ENCODE measurements around the gene NANOGP8.

NANOGP8 gene

DNA sequence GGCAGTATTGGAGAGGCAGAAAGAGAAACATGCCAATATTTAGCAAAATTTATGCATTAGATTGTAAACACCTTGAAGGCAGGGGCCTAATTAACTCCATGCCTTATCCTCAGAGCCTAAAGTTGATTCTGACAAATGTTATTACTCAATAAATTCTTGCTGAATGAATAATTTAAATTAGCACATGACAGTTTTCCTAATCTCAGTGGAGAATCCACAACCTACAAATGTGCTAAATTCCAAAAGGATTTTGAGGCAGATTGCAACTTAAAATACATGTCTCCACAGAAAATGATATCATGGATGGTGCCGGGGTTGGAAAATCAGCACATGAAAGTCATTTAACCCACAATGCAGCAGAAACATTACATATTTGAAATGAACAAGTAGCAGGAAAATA lies 41.1 kb upstream of the NANOGP8 start:
- no peaks in the 10 kb centered on the region for H3K36me3 ChIP-seq (ENCODE audit: insufficient read depth)
- H3K9ac ChIP-seq = no peak overlapping the region
- TF ChIP-seq, protein P1, sequence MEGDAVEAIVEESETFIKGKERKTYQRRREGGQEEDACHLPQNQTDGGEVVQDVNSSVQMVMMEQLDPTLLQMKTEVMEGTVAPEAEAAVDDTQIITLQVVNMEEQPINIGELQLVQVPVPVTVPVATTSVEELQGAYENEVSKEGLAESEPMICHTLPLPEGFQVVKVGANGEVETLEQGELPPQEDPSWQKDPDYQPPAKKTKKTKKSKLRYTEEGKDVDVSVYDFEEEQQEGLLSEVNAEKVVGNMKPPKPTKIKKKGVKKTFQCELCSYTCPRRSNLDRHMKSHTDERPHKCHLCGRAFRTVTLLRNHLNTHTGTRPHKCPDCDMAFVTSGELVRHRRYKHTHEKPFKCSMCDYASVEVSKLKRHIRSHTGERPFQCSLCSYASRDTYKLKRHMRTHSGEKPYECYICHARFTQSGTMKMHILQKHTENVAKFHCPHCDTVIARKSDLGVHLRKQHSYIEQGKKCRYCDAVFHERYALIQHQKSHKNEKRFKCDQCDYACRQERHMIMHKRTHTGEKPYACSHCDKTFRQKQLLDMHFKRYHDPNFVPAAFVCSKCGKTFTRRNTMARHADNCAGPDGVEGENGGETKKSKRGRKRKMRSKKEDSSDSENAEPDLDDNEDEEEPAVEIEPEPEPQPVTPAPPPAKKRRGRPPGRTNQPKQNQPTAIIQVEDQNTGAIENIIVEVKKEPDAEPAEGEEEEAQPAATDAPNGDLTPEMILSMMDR (conservative IDR thresholded peaks at IDR 0.05; ENCODE audit: low read depth, low read length) = no peak
- H3K27me3 ChIP-seq (ENCODE audit: insufficient read depth, low read depth) = no peaks in the 10 kb centered on the region
- no peak overlapping the region for H2AFZ ChIP-seq (ENCODE audit: low read depth)
- H3K79me2 ChIP-seq (ENCODE audit: insufficient read depth, low read depth) = no peaks in the 10 kb centered on the region
- no peaks in the 10 kb centered on the region for H4K20me1 ChIP-seq (ENCODE audit: insufficient read depth)
- no peak overlapping the region for H3K4me3 ChIP-seq (IDR thresholded peaks at IDR 0.05; ENCODE audit: insufficient read depth, low read depth, low read length)
- no peaks in the 10 kb centered on the region for H3K4me1 ChIP-seq (ENCODE audit: low read depth, poor library complexity, severe bottlenecking)
- no peak overlapping the region for H3K27ac ChIP-seq
- no peak overlapping the region for H3K4me2 ChIP-seq

DNA sequence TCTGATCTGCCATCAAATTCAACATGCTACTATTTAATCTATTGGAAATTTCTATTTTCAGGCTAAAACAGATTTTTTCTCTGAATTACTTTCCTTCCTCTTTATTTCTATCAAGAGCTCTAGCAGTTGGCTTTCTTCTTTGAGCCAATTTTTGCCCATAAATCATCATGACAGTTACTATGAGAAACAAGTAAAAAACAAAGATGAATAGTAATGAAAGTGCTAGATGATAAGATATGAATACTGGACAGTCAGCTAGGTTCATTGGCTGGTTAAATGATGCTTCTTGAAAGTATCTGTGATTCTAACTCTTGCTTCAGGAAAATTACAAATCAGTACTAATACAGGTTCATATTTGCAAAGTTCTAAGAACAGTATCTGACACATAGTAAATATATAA lies 38.6 kb upstream of the NANOGP8 start:
- H3K4me3 ChIP-seq (IDR thresholded peaks at IDR 0.05; ENCODE audit: insufficient read depth, low read depth, low read length) = no peak overlapping the region
- H3K9ac ChIP-seq = no peak overlapping the region
- no peak overlapping the region for H2AFZ ChIP-seq (ENCODE audit: low read depth)
- H3K36me3 ChIP-seq (ENCODE audit: insufficient read depth) = no peaks in the 10 kb centered on the region
- H3K4me1 ChIP-seq (ENCODE audit: low read depth, poor library complexity, severe bottlenecking) = no peaks in the 10 kb centered on the region
- no peaks in the 10 kb centered on the region for H3K27me3 ChIP-seq (ENCODE audit: insufficient read depth, low read depth)
- TF ChIP-seq, protein P1 (conservative IDR thresholded peaks at IDR 0.05; ENCODE audit: low read depth, low read length) = no peak
- no peak overlapping the region for H3K4me2 ChIP-seq
- H3K27ac ChIP-seq = no peak overlapping the region
- H3K79me2 ChIP-seq (ENCODE audit: insufficient read depth, low read depth) = no peaks in the 10 kb centered on the region
- no peaks in the 10 kb centered on the region for H4K20me1 ChIP-seq (ENCODE audit: insufficient read depth)

DNA sequence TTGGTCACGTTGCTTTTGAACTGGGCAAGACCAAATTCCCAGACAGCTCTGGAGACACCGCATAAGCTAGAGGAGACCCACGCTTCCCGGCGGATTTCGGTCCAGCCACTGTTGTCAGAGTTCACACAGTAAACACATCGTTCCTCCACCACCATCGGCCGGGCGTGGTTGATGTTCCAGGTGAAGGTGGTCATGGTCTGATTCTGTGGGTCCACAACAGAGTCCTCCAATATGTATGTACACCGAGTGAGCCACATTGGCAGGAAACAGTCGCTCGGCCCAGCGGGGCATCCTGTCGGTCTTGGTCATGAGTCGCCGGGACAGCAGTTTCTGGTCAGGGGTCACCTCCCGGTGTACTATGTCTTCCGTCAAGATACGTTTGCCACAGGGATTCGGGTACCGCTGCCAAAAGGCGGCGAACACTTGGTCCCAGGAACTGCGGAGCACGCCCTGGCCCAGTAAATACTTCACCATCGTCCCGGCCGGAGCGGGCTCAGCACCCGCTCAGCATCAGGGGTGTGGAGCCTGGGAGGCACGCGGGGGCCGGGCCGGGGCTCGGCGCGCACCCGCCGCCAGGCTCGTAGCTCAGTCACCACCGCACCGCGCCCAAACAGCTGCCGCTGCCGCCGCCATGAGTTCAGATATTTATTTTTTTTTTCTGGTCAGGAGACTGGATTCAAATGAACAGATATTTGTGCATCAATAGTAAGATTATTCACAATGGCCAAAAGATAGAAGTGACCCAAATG lies 36.7 kb upstream of the NANOGP8 start:
- Histone ChIP-seq H3K4me1 (ENCODE audit: low read depth, poor library complexity, severe bottlenecking) (no peaks in the 10 kb centered on the region), H3K79me2 (ENCODE audit: insufficient read depth, low read depth) (no peaks in the 10 kb centered on the region), H3K27me3 (ENCODE audit: insufficient read depth, low read depth) (no peaks in the 10 kb centered on the region), H3K36me3 (ENCODE audit: insufficient read depth) (no peaks in the 10 kb centered on the region), H3K27ac (no peak overlapping the region), H3K9ac (no peak overlapping the region), H3K4me2 (no peak overlapping the region), H2AFZ (ENCODE audit: low read depth) (no peak overlapping the region), H4K20me1 (ENCODE audit: insufficient read depth) (no peaks in the 10 kb centered on the region), H3K4me3 (IDR thresholded peaks at IDR 0.05; ENCODE audit: insufficient read depth, low read depth, low read length) (no peak overlapping the region)
- TF ChIP-seq, protein P1 (conservative IDR thresholded peaks at IDR 0.05; ENCODE audit: low read depth, low read length) = no peak

DNA sequence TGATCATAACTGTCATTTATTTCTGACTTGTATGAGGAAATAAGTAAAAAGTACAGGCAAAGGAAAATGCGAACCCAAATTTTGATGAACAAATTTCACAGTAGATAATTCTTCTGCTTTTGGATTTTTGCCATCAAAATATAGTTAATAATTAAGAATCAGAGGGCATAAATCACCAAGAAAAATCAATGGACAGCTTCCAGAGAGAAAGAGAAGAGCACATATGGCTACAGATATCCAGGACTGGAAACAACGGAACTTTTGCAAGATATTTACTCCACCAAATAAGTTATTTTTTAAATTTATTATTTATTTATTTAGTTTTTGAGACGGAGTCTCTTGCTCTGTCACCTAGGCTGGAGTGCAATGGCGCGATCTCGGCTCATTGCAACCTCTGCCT lies 35.1 kb upstream of the NANOGP8 start:
- TF ChIP-seq, protein P1 (conservative IDR thresholded peaks at IDR 0.05; ENCODE audit: low read depth, low read length) = no peak
- no peaks in the 10 kb centered on the region for H3K27me3 ChIP-seq (ENCODE audit: insufficient read depth, low read depth)
- H3K36me3 ChIP-seq (ENCODE audit: insufficient read depth) = no peaks in the 10 kb centered on the region; the same call in 1 of the 2 replicates
- no peaks in the 10 kb centered on the region for H3K79me2 ChIP-seq (ENCODE audit: insufficient read depth, low read depth)
- no peak overlapping the region for H2AFZ ChIP-seq (ENCODE audit: low read depth)
- H3K4me1 ChIP-seq (ENCODE audit: low read depth, poor library complexity, severe bottlenecking) = peaks cover 13% of the 10 kb centered on the region
- H3K27ac ChIP-seq = no peak overlapping the region
- no peak overlapping the region for H3K4me2 ChIP-seq
- no peak overlapping the region for H3K9ac ChIP-seq
- H3K4me3 ChIP-seq (IDR thresholded peaks at IDR 0.05; ENCODE audit: insufficient read depth, low read depth, low read length) = no peak overlapping the region
- H4K20me1 ChIP-seq (ENCODE audit: insufficient read depth) = no peaks in the 10 kb centered on the region
